Stomach (tissue), 9 donors: Measurements from ENCODE around the gene KRT8. TPM values are rescaled to one million over a fixed set of nuclear protein-coding genes. Genes with fewer than 3 reads are reported as not detected.
A peak's percentile ranks its signal among the peaks of the same experiment; 100 is the strongest.

Source experiments
- DNase-seq, 2 donors: peaks; one replicate each; pipeline versions ENCODE4 v3.0.0 to v3.0.0-alpha.2; 2013 to 2019
- H3K27ac ChIP-seq, 5 donors: fragments of 200-600 bp in 4 of 5; sonication (generic) in 4 of 5; one replicate each; pipeline ENCODE4 v1.5.1; 2013 to 2019; ENCODE audit warnings: mild to moderate bottlenecking in 1 of 5, moderate library complexity in 1 of 5
- H3K27me3 ChIP-seq, 3 donors: fragments of 200-600 bp; sonication (generic); one replicate each; pipeline ENCODE4 v1.5.1; 2017 to 2019; ENCODE audit warnings: mixed run types in 1 of 3
- H3K36me3 ChIP-seq, 4 donors: fragments of 200-600 bp; sonication (generic); 1 replicate in 3 of 4; 2 replicates in 1 of 4; pipeline ENCODE4 v1.5.1; 2016 to 2019
- H3K4me1 ChIP-seq, 4 donors: fragments of 200-600 bp; sonication (generic); one replicate each; pipeline ENCODE4 v1.5.1; 2016 to 2019
- H3K4me3 ChIP-seq, 4 donors: fragments of 200-600 bp; sonication (generic) in 3 of 4; one replicate each; pipeline ENCODE4 v1.5.1; 2016 to 2019; ENCODE audit warnings: mild to moderate bottlenecking in 1 of 4
- H3K9me3 ChIP-seq, 4 donors: fragments of 200-600 bp; sonication (generic); one replicate each; pipeline ENCODE4 v1.5.1; 2016 to 2019
- EP300 ChIP-seq: sonication (generic); formaldehyde crosslinking; IDR thresholded peaks from one replicate; pipeline ENCODE4 v1.6.1; 2017; ENCODE audit warnings: antibody characterized with exemption
- POLR2A ChIP-seq, 4 donors: fragments of 450-650 bp; IDR thresholded peaks; one replicate each; pipeline ENCODE4 v1.6.1; 2016; ENCODE audit warnings: antibody characterized with exemption in 4 of 4, control low read depth in 2 of 4, mild to moderate bottlenecking in 1 of 4, moderate library complexity in 1 of 4
- POLR2AphosphoS5 ChIP-seq, 3 donors: sonication (generic); formaldehyde crosslinking; IDR thresholded peaks; one replicate each; pipeline ENCODE4 v1.6.1; 2016; ENCODE audit warnings: antibody characterized with exemption in 3 of 3
- WGBS, 5 donors: extraction: QIAGEN DNeasy Blood & Tissue Kit in 3 of 5; methylation state at CpG; one replicate each; pipeline versions ENCODE4 v1.1.5 to v1.1.7; 2013 to 2018; 5-methylcytosine and 5-hydroxymethylcytosine counted together
- intact Hi-C: fragments of 100-400 bp; cut with DNase I; formaldehyde crosslinking; loops from one replicate; pipeline ENCODE4 v1.15.1; 2023; ENCODE audit warnings: low total_unique reads
- polyA plus RNA-seq, 3 donors: library from polyadenylated mRNA; stranded (reverse); fragments of 200-250 nt; gene quantifications; one replicate each; pipeline ENCODE4 v1.2.3, GENCODE V29; 2013
- total RNA-seq, 5 donors: library from RNA; depleted of rRNA; stranded (reverse); fragments of >200 nt; gene quantifications; one replicate each; pipeline versions ENCODE4 v1.1.0 to v1.2.3, GENCODE V29; 2014 to 2016
- TF ChIP-seq, protein P1 (sequence below), 7 experiments: fragments of 450-650 bp in 4 of 7; fragments of 200-600 bp in 3 of 7; sonication (generic) in 3 of 7; IDR thresholded peaks; one replicate each; pipeline ENCODE4 v1.5.1; 2016 to 2019; ENCODE audit warnings: antibody characterized with exemption in 7 of 7, control low read depth in 2 of 7, mild to moderate bottlenecking in 1 of 7
- donor health status: healthy with polysubstance abuse.
- donor health status: Bipolar disorder and iron deficiency.
- donor health status: healthy.

Gene KRT8
- total and polyA plus RNA-seq, 8 donors: 71.2 to 1,740 (median 607) TPM

DNA sequence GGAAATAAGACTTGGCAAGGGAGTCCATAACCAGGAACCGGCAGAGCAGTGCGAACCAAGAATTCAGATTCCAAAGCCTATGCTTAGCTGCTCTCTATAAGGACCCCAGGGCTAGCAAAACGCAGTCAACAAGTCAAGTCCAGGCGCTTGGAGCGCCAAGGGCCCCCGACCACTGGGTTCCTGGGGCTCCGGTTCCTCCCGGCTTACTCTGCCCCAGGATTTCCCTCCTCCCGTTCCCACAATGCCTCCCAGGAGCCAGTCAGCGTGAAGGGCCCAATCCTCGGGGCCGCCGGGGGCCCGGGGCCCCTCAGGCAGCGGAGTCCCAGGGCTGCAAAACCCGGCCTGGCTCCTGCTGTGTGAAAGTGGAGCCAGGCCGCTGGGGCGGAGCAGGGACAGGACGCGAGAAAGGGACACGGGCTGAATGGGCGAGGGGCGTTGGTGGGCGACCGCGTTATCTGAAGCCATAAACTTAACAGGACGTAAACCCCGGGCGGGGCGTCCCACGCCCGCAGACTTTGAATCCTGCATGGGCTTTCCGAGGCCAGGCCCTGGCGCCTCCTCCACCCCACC lies 1.5 kb downstream of the KRT8 start:
- peak; percentile 76 to 93 for DNase-seq
- Histone ChIP-seq H3K36me3 (peaks cover 17 to 37% (median 32%) of the 10 kb centered on the region in 4 donors), H3K9me3 (no peaks in the 10 kb centered on the region), H3K4me1 (peaks cover 27 to 78% (median 56%) of the 10 kb centered on the region in 4 donors), H3K27ac (peak overlapping the region; percentile 88 to 93 (median 91)), H3K4me3 (peak overlapping the region; percentile 54 to 73 (median 66)), H3K27me3 (no peaks in the 10 kb centered on the region)
- TF ChIP-seq EP300 (no peak), POLR2AphosphoS5 (IDR thresholded peaks at IDR 0.05) (peak in 2 of 3 donors; percentile 23 to 40), POLR2A (IDR thresholded peaks at IDR 0.05) (no peak)
- intact Hi-C loops: loop anchor here (10.0 kb wide), 1 partner anchor 51 kb away; no protein-coding TSS in a partner anchor
- WGBS, 5 donors: 2 to 8% (median 3%) methylated on average over 22 to 34 of the region's 34 CpGs

DNA sequence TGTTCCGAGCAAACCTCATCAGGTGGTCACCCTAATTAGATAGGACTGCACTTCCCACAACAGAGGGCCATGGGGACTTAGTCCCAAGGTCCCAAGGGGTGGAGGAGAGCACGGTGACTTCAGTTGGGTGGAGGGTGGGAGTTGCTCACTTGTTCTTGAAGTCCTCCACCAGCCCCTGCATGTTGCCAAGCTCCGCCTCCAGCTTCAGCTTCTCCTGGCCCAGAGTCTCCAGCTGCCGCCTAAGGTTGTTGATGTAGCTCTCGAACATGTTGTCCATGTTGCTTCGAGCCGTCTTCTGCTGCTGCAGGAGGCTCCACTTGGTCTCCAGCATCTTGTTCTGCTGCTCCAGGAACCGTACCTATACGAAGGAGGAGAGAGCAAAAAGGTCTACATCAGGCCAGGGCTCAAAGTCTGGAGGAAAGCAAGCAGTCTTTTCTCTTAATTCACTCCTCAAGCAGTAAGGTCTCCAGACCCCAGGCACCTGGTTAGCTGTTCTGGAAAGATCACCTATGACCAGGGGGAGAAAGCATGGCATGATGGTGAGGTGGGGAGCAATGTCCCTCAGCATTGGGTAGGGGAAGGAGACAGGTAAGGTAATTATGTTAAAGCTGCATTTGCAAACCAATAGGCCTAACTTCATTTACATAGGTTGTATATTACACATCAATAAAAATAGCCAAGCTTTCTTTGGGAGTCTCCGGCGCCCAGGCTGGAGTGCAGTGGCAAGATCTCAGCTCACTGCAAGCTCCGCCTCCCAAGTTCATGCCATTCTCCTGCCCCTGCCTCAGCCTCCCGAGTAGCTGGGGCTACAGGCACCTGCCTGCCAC lies 2.9 kb downstream of the KRT8 start:
- H3K4me1 ChIP-seq: peaks cover 13 to 78% (median 55%) of the 10 kb centered on the region in 4 donors
- H3K27me3 ChIP-seq: no peaks in the 10 kb centered on the region
- DNase-seq: peak in 1 of 2 donors; percentile 27
- TF ChIP-seq POLR2AphosphoS5 (IDR thresholded peaks at IDR 0.05) (peak in 2 of 3 donors; percentile 1 to 22), EP300 (no peak)
- TF ChIP-seq, protein P1, sequence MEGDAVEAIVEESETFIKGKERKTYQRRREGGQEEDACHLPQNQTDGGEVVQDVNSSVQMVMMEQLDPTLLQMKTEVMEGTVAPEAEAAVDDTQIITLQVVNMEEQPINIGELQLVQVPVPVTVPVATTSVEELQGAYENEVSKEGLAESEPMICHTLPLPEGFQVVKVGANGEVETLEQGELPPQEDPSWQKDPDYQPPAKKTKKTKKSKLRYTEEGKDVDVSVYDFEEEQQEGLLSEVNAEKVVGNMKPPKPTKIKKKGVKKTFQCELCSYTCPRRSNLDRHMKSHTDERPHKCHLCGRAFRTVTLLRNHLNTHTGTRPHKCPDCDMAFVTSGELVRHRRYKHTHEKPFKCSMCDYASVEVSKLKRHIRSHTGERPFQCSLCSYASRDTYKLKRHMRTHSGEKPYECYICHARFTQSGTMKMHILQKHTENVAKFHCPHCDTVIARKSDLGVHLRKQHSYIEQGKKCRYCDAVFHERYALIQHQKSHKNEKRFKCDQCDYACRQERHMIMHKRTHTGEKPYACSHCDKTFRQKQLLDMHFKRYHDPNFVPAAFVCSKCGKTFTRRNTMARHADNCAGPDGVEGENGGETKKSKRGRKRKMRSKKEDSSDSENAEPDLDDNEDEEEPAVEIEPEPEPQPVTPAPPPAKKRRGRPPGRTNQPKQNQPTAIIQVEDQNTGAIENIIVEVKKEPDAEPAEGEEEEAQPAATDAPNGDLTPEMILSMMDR (IDR thresholded peaks at IDR 0.05): no peak
- intact Hi-C loops: loop anchor here (10.0 kb wide), 1 partner anchor 53 kb away; no protein-coding TSS in a partner anchor
- peak overlapping the region; percentile 54 to 73 (median 66) for H3K4me3 ChIP-seq
- H3K36me3 ChIP-seq: peaks cover 28 to 52% (median 47%) of the 10 kb centered on the region in 4 donors
- no peaks in the 10 kb centered on the region for H3K9me3 ChIP-seq
- H3K27ac ChIP-seq: peak overlapping the region; percentile 4 to 92 (median 42)
- 38 to 62% (median 48%) methylated on average over 12 to 13 of the region's 13 CpGs for WGBS, 5 donors

DNA sequence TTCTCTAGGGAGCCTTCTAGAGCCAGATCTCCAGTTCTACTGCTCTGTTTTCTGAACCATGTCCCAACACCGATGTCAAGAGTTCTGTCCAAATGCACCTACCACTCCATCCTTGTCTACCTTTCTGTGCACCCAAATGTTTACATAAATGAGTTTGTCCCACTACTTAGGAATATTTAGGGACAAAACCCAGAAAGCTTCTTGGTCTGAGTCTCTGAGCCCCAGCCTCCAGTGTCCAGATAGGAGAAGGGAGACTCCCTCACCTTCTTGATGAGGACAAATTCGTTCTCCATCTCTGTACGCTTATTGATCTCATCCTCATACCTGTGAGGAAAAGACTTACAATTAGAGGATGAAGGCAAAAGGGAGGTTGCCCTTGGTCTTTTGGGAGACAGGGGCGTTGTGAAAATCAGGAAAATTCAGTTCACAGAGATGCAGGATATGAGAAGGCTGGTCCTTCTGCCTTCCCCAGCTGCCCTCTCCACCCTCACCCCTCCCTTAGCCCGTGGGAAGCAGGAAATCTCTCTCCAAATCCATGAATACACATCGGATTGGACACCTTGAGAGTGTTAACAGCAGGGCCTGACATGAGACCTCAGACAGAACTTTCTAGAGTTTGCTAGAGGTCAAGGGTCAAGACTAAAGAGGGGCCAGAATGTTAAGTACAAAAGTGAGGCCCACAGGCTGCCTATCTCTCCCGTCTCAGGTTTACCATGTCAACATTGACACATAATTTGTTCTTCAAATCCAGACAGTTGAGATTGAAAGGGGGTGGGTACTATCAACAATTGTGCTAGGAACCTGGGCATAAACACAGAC lies 3.8 kb downstream of the KRT8 start:
- Histone ChIP-seq H3K4me3 (peak overlapping the region in 2 of 4 donors; percentile 54 to 73), H3K27me3 (no peaks in the 10 kb centered on the region), H3K27ac (peak overlapping the region; percentile 4 to 92 (median 20)), H3K36me3 (peaks cover 28 to 58% (median 51%) of the 10 kb centered on the region in 4 donors), H3K9me3 (no peaks in the 10 kb centered on the region), H3K4me1 (peaks cover 13 to 78% (median 57%) of the 10 kb centered on the region in 4 donors)
- DNase-seq: peak in 1 of 2 donors; percentile 20
- TF ChIP-seq EP300 (no peak), POLR2AphosphoS5 (IDR thresholded peaks at IDR 0.05) (peak in 1 of 3 donors; percentile 16)
- intact Hi-C loops: loop anchor here (10.0 kb wide), 1 partner anchor 54 kb away; no protein-coding TSS in a partner anchor
- WGBS, 5 donors: 49 to 54% (median 51%) methylated on average over 7 of the region's 7 CpGs

DNA sequence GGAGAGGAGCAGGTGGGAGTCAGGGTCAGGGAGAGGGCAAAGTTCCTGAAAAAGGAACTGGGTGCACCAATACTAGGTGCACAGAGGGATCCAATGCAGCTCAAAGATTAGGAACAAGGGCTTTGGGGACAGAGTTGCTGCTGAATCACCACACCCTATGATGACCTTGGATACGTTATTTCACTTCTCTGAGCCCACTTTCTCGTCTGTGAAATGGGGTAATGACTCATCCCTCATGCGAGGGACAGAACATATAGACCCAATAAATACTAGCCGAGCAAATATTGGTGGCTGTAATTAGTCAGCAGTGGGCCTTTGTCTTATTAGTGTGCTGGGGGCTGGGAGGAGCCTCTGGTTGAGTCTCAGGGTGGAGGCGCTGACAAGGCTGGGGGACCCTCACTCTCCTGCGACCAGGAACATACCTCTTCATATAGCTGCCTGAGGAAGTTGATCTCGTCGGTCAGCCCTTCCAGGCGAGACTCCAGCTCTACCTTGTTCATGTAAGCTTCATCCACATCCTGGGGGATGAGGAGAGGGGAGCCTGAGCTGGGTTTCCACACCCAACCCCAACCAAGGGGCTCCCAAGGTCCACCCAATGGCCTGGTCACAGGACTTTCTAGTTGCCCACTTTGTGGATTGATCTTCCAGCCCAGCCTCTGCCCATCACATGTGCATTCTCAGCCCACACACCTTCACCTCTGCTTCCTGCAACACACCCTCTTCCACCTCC lies 4.5 kb downstream of the KRT8 start:
- whole genome bisulfite sequencing, 5 donors: 58 to 75% (median 67%) methylated on average over 9 of the region's 9 CpGs
- H3K4me3 ChIP-seq: peak overlapping the region in 1 of 4 donors; percentile 73
- peak overlapping the region in 3 of 5 donors; percentile 13 to 92 (median 26) for H3K27ac ChIP-seq
- no peaks in the 10 kb centered on the region for H3K9me3 ChIP-seq
- peaks cover 28 to 58% (median 51%) of the 10 kb centered on the region in 4 donors for H3K36me3 ChIP-seq
- no peak for DNase-seq
- intact Hi-C loops: loop anchor here (10.0 kb wide), 1 partner anchor 54 kb away; no protein-coding TSS in a partner anchor
- no peaks in the 10 kb centered on the region for H3K27me3 ChIP-seq
- peaks cover 13 to 82% (median 60%) of the 10 kb centered on the region in 4 donors for H3K4me1 ChIP-seq
- TF ChIP-seq EP300 (no peak), POLR2A (IDR thresholded peaks at IDR 0.05) (peak in 1 of 4 donors; percentile 8), POLR2AphosphoS5 (IDR thresholded peaks at IDR 0.05) (peak in 1 of 3 donors; percentile 3)
- TF ChIP-seq, protein P1 (IDR thresholded peaks at IDR 0.05): no peak
